NAMALWA (cell line): ENCODE measurements around the gene PYGL.
"Not testable (repeated sequence)": the region's sequence is repeated elsewhere in the genome, so short reads cannot be mapped to it uniquely, and the experiment has no call there.

Experiments used
- DNase-seq: peaks from one replicate; pipeline ENCODE4 v3.0.0-alpha.2; 2015; ENCODE audit warnings: low spot score

The PYGL gene

GRCh38 chr14:50926851-50927386 is 17.4 kb downstream of the PYGL start:
- DNase-seq: no peak

DNA sequence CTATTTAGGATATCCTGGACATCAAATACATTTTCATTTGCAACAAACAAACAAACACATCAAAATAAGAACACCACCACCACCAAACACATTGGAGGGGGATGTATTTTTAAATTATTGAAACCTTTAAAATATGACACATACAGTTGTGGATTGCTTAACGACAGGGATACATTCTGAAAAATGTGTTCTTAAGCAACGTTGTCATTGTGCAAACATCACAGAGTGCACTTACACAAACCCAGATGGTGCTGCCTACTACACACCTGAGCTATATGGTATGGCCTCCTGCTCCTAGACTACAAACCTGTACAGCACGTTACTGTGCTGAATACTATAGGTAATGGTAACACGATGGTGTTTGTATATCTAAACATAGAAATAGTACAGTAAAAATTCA is 19.4 kb downstream of the PYGL start:
- no peak for DNase-seq

GRCh38 chr14:50924236-50924635 is 20.0 kb downstream of the PYGL start:
- no peak for DNase-seq

- DNase-seq: no peak
Observed at GRCh38 chr14:50922803-50923202, 21.5 kb downstream of the PYGL start.

DNA sequence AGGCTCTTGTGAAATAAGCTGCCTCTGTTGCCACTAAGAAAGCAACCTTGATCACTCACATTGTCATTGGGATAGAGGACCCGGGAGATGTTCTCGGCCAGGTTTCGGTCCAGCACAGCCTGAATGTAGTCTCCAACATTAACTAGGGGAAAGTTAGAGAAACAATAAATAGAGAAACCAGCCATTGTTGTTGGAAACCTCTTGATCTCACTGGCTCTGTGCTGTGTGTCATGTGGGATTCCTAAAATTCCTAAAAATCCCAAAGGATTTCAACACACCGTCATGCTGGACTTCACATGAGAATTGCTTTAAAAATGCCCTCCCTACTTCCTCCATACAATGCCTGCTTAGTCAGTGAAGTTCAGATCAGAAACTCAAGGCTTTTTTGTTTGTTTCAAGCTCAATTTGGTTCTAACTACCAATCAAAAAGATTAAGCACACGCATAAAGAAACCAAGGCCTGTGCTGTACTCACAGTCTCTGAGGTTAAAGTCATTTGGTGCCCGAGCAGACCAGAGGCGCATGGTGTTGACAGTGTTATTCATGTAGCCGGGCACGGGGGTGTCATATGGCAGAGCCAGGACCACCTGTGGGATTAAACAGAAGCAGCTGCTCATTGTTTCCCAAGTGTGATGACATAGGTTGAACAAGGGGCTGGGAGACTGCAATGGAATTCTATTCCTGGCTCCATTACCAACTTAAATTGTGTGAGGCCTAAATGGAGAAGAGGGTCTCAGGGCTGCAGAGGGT is 23.6 kb downstream of the PYGL start:
- no peak for DNase-seq

DNA sequence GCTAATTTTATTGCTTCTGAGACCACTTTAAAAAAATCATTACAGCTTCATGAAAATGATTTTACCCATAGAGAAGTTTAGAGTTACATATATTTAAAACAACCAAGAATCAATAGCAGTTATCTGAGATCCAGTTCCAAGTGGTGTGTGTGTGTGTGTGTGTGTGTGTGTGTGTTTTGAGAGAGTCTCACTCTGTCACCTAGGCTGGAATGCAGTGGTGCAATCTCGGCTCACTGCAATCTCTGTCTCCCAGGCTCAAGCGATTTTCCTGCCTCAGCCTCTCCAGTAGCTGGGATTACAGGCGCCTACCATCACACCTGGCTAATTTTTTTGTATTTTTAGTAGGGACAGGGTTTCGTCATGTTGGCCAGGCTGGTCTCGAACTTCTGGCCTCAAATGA is 24.8 kb downstream of the PYGL start:
- DNase-seq: not testable (repeated sequence)

DNA sequence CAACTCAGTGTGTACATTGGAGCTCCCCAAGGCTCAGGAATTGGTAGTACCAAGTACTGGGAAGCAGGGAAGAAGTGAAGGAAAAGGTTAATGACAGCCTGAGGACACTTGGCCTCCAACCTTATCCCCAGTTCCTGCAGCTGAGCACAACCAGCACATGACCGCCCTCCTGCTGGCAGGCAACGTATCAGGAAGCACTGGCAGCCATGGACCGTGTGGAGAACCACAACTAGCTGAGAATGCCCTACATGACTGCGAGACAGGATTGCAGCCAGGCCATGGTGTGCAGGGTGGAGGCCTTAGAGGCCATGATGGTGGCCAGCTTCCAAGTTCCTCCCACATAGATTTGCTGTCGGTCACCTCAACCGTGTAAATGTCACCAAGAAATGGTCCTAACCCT is 26.8 kb downstream of the PYGL start:
- no peak for DNase-seq

DNA sequence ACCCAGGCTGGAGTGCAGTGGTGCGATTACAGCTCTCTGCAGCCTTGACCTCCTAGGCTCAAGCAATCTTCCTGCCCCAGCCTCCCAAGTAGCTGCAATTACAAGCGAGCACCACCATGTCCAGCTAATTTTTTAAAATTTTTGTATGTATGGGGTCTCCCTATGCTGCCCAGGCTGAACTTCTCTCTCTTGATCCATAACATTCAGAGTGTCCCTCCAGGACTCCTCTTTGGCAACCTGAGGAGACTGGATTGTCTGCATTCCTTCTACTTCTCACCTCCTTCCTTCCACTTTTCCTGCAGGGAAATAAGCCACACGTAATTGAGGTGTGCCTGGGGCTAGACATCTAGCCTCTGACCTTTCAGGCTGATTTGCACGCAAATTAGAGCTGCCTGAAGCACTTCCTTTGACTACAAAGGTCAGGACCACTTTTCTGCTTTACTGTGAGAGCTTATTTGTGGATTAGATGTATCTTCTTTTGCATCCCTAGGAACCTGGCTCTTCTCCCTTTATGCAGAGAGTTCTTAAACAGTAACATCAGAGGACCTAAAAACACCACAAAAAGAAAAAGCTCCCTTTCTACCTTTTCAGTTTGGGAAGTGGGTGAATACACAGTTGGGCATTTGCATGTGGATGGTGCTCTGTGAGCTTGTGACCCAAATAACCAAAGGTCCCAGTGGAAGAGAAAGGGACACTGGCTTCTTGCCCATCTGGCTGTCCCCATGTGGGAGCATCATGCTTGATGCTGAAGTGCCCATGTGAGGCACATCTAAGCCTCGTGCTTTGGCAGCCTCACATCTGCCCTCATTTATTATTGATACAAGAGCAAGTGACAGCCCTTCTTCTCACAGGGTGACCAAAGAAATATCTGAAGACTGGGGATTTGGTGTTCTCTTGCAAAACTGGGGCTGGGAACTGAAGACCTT is 33.5 kb downstream of the PYGL start:
- DNase-seq: no peak

DNA sequence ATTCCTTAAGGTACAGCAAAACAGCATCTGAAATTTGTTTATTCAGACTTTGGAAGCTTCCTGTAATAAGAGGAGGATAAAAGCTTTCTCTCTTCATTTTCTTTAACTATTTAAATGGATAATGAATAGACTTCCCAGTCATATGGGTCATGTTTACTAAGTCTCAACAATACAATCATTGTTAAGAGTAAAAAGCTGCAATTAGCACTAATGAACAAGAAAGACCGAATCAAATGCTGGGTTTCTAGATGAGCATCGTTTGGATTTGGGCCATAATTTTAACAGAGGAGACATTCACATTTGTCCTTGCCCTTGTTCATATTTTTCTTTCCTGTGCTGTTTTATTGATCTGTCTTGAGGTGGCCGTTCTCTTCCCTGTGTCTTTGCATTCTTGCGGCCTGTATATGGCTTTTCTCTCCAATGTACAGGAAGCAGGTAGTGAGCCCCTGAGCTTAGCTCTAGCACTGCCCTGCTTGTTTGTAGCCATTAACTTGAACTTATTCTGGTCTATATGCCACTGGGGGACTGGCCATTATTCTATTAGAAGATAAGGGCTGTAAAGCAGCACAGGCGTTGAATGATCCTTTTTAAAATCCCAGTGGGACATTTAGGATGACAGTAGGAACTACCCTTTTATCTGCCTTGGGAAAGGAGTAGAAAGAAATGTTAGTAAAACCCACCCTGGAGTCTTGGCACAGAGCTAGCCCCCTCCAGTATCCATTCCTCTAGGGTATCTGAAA is 37.8 kb downstream of the PYGL start:
- DNase-seq: no peak

DNA sequence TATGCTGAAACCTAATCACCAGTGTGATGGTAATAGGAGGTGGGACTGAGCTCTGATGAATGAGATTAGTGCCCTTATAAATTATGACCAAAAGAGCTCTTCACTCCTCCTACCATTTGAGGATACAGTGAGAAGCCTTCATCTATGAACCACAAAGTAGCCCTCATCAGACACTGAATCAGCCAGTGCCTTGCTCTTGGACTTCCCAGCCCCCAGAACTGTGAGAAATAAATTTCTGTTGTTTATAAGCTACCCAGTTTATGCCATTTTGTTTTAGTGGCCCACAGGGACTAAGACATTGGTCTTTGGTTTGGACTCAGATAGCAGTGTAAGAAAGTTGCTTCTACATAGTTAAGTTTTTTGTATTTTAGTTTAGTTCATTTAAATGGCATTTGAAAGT is 39.6 kb downstream of the PYGL start:
- no peak for DNase-seq

- no peak for DNase-seq
Observed at GRCh38 chr14:50901361-50901760, 42.9 kb downstream of the PYGL start.

- no peak for DNase-seq
Observed at GRCh38 chr14:50897658-50898175, 46.6 kb downstream of the PYGL start.

DNA sequence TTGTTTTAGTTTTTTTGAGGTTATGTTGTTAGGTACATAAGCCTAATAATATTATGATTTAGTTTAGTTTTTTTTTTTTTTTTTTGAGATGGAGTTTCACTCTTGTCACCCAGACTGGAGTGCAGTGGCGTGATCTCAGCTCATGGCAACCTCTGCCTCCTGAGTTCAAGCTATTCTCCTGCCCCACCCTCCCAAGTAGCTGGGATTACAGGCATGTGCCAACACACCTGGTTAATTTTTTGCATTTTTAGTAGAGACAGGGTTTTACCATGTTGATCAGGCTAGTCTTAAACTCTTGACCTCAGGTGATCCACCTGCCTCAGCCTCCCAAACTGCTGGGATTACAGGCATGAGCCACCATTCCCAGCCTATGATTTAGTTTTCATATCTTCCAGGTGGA is 47.3 kb downstream of the PYGL start:
- DNase-seq: not testable (repeated sequence)

DNA sequence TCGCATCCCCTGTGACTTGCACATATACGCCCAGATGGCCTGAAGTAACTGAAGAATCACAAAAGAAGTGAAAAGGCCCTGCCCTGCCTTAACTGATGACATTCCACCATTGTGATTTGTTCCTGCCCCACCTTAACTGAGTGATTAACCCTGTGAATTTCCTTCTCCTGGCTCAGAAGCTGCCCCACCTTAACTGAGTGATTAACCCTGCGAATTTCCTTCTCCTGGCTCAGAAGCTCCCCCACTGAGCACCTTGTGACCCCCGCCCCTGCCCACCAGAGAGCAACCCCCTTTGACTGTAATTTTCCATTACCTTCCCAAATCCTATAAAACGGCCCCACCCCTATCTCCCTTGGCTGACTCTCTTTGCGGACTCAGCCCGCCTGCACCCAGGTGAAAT is 47.9 kb downstream of the PYGL start:
- DNase-seq: not testable (repeated sequence)

DNA sequence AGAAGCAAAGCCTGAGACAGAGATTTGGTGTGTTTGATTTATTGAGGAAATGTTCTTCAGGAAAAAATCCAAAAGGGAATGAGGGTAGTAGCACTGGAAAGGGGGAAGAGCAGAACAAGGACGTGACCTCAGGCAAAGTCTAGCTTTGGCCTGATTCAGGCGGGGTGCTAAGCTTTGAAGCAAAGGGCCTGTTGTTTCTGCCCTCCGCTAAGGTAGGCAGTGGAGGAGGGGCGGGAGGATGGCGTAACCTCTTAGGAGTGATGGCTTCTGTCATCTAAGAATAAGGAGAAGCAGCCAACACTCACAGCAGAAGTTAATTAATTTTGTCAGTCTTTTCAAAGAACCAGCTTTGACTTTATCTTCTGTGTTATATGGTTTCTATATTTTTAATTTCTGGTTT is 52.0 kb downstream of the PYGL start:
- DNase-seq: no peak

DNA sequence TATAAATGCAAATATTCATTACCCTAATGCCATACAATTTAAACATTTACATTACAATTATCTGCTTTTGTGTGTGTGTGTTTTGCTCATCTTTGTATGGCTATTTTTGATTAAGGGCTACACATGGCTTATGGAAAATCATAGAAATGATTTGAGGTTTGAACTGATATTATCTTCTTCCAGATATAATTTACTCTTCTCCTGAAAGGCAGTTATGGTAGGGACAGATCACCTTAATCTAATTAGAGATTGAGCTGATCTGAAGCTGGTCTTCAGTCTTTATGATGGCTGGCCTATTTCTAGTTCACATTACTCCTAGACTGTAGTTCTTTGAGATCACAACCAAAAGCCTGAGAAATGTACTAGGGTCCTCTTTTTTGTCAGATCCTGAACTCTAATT is 56.8 kb downstream of the PYGL start:
- no peak for DNase-seq

DNA sequence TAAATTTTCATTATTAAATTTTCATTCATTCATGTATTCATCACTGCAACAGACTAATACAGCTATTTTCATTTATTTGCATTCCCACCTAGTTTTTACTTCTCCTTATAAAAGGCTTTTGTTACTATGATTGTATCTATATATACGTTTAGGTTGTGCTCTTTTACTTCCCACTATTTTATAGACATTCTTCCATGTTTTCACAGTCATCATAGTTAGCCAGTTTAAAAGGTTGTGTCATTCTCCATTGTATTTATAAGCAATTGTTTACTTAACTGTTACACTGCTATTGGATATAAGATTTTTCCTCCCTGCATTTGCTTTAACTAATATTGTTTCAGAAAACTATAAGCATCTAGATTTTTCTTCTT is 60.5 kb downstream of the PYGL start:
- no peak for DNase-seq

- DNase-seq: no peak
Observed at GRCh38 chr14:50882932-50883826, 61.1 kb downstream of the PYGL start.

GRCh38 chr14:50875359-50876070 is 68.8 kb downstream of the PYGL start:
- peak; percentile 71 for DNase-seq

GRCh38 chr14:50874757-50875156 is 69.5 kb downstream of the PYGL start:
- peak; percentile 3 for DNase-seq
